ENCODE results near the gene PPIP5K2. TPM values are rescaled to one million over a fixed set of nuclear protein-coding genes. Genes with fewer than 3 reads are reported as not detected.

PPIP5K2 gene
- total and polyA plus RNA-seq, 2 donors (not counting 3 experiments of a cell fraction or from before 2014, with no cell fraction given): 20.8 to 69.4 TPM

GRCh38 chr5:103092676-103093075 is 27.4 kb upstream of the PPIP5K2 start:
- Histone ChIP-seq H3K79me2 (ENCODE audit: control insufficient read depth, insufficient read depth, low read length) (no peaks in the 10 kb centered on the region), H3K9ac (replicated peaks; ENCODE audit: extremely low read depth, insufficient read depth, low read length) (no peak overlapping the region), H3K27ac (ENCODE audit: insufficient read depth, low read depth, low read length) (no peak overlapping the region), H3K27me3 (ENCODE audit: control insufficient read depth in 2 of 2, insufficient read depth in 2 of 2, low read length in 2 of 2) (no peaks in the 10 kb centered on the region), H3K4me2 (ENCODE audit: insufficient read depth, low read length) (no peak overlapping the region), H3K4me3 (replicated peaks in 1 of 3; ENCODE audit: insufficient read depth in 1 of 3, low read depth in 1 of 3, low read length in 3 of 3) (no peak overlapping the region), H3K36me3 (ENCODE audit: control insufficient read depth in 2 of 2, extremely low read depth in 1 of 2, insufficient read depth in 2 of 2, low read length in 2 of 2) (no peaks in the 10 kb centered on the region), H3K9me3 (replicated peaks; ENCODE audit: control insufficient read depth, insufficient read depth, low read length) (no peaks in the 10 kb centered on the region), H3K4me1 (ENCODE audit: control insufficient read depth, extremely low read depth, insufficient read depth, low read length) (no peaks in the 10 kb centered on the region), H2AFZ (ENCODE audit: low read depth, low read length) (no peak overlapping the region), H3K9me1 (replicated peaks; ENCODE audit: control insufficient read depth, extremely low read depth, insufficient read depth, low read length) (no peaks in the 10 kb centered on the region), H4K20me1 (replicated peaks; ENCODE audit: control insufficient read depth, extremely low read depth, insufficient read depth, low read length) (no peaks in the 10 kb centered on the region)
- ChIA-PET POLR2A (no interaction called here), CTCF (no interaction called here)
- intact Hi-C loops (cut with micrococcal nuclease) (no loop called here), dilution Hi-C loops (cut with MboI; ENCODE audit: extremely low pct_ligation_motif_present, low sequenced_read_pairs) (no loop called here)
- BruUV-seq (replicated peaks): no TSS peak
- FAIRE-seq (no peak), DNase-seq (ENCODE audit: low read depth, low spot score) (no peak)
- TF ChIP-seq GATA2 (IDR thresholded peaks at IDR 0.05; ENCODE audit: insufficient read depth, insufficient read length, low read depth, low read length) (no peak), MYC (IDR thresholded peaks at IDR 0.05; ENCODE audit: low read depth, low read length) (no peak)

GRCh38 chr5:103093727-103094126 is 26.4 kb upstream of the PPIP5K2 start:
- intact Hi-C loops (cut with micrococcal nuclease) (no loop called here), dilution Hi-C loops (cut with MboI; ENCODE audit: extremely low pct_ligation_motif_present, low sequenced_read_pairs) (no loop called here)
- CTCF ChIA-PET: interaction anchor here (0.6 kb wide), 1 partner anchor 11 kb away, joined by 3 read pairs; no protein-coding TSS in a partner anchor
- no peak overlapping the region for H3K4me2 ChIP-seq (ENCODE audit: insufficient read depth, low read length)
- no peaks in the 10 kb centered on the region for H3K9me1 ChIP-seq (replicated peaks; ENCODE audit: control insufficient read depth, extremely low read depth, insufficient read depth, low read length)
- no peaks in the 10 kb centered on the region for H3K27me3 ChIP-seq (ENCODE audit: control insufficient read depth in 2 of 2, insufficient read depth in 2 of 2, low read length in 2 of 2)
- DNase-seq (ENCODE audit: low read depth, low spot score) (no peak), FAIRE-seq (no peak)
- H3K27ac ChIP-seq (ENCODE audit: insufficient read depth, low read depth, low read length): no peak overlapping the region
- TF ChIP-seq EZH2 (IDR thresholded peaks at IDR 0.05; ENCODE audit: borderline replicate concordance, low read depth, low read length, severe bottlenecking) (no peak), CTCF (IDR thresholded peaks at IDR 0.05; ENCODE audit: extremely low read depth in 1 of 2, insufficient read depth in 1 of 2, low read depth in 1 of 2, low read length in 2 of 2) (no peak), POLR2AphosphoS5 (IDR thresholded peaks at IDR 0.05; ENCODE audit: insufficient read depth, low read depth, low read length) (no peak), JUN (IDR thresholded peaks at IDR 0.05; ENCODE audit: borderline replicate concordance, insufficient read depth, insufficient read length, low read depth) (no peak), MAX (IDR thresholded peaks at IDR 0.05; ENCODE audit: insufficient read depth, insufficient read length) (no peak), POLR2A (IDR thresholded peaks at IDR 0.05; ENCODE audit: low read depth, low read length) (no peak), GATA2 (IDR thresholded peaks at IDR 0.05; ENCODE audit: insufficient read depth, insufficient read length, low read depth, low read length) (no peak), FOS (IDR thresholded peaks at IDR 0.05; ENCODE audit: borderline replicate concordance, insufficient read depth, low read length) (no peak), MYC (IDR thresholded peaks at IDR 0.05; ENCODE audit: low read depth, low read length) (no peak)
- POLR2A ChIA-PET: no interaction called here
- no peaks in the 10 kb centered on the region for H4K20me1 ChIP-seq (replicated peaks; ENCODE audit: control insufficient read depth, extremely low read depth, insufficient read depth, low read length)
- no peaks in the 10 kb centered on the region for H3K4me1 ChIP-seq (ENCODE audit: control insufficient read depth, extremely low read depth, insufficient read depth, low read length)
- no peaks in the 10 kb centered on the region for H3K79me2 ChIP-seq (ENCODE audit: control insufficient read depth, insufficient read depth, low read length)
- no peak overlapping the region for H3K4me3 ChIP-seq (replicated peaks in 1 of 3; ENCODE audit: insufficient read depth in 1 of 3, low read depth in 1 of 3, low read length in 3 of 3)
- no peaks in the 10 kb centered on the region for H3K9me3 ChIP-seq (replicated peaks; ENCODE audit: control insufficient read depth, insufficient read depth, low read length)
- no peaks in the 10 kb centered on the region for H3K36me3 ChIP-seq (ENCODE audit: control insufficient read depth in 2 of 2, extremely low read depth in 1 of 2, insufficient read depth in 2 of 2, low read length in 2 of 2)
- no TSS peak for BruUV-seq (replicated peaks)
- no peak overlapping the region for H2AFZ ChIP-seq (ENCODE audit: low read depth, low read length)
- H3K9ac ChIP-seq (replicated peaks; ENCODE audit: extremely low read depth, insufficient read depth, low read length): no peak overlapping the region
